ENCODE data around the gene EPC2. TPM values are rescaled to one million over a fixed set of nuclear protein-coding genes. Genes with fewer than 3 reads are reported as not detected.

The EPC2 gene
- total RNA-seq, 6 experiments from 2014 or later, result 7.7 to 13.3 (median 8.8) TPM

DNA sequence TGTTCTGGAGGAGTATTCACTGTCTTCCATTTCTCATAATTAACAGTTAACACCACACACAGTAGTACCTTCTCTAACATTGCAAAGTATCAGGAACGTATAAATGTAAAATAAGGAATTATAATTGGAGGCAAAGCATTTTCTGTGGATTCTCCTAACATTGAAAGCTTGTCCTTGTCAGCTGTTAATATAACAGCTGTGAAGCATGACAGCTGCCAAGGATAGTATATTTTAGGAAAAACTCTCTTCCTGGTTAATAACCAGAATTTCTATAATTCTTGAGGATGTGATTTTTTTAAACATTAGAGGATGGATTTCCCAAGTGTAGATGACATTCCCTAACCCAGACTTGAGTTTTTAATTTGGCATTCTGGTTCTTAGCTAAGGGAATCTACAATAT lies 110.3 kb downstream of the EPC2 start:
- H3K27ac ChIP-seq, result no peak overlapping the region
- H3K9me3 ChIP-seq, result no peaks in the 10 kb centered on the region
- 73% methylated on average over 1 of the region's 1 CpG for WGBS (ENCODE audit: insufficient coverage, low coverage, low lambda C conversion rate, missing lambda C conversion rate)
- H3K4me1 ChIP-seq, result no peaks in the 10 kb centered on the region
- H3K4me3 ChIP-seq, result no peak overlapping the region
- TF ChIP-seq, protein P1, sequence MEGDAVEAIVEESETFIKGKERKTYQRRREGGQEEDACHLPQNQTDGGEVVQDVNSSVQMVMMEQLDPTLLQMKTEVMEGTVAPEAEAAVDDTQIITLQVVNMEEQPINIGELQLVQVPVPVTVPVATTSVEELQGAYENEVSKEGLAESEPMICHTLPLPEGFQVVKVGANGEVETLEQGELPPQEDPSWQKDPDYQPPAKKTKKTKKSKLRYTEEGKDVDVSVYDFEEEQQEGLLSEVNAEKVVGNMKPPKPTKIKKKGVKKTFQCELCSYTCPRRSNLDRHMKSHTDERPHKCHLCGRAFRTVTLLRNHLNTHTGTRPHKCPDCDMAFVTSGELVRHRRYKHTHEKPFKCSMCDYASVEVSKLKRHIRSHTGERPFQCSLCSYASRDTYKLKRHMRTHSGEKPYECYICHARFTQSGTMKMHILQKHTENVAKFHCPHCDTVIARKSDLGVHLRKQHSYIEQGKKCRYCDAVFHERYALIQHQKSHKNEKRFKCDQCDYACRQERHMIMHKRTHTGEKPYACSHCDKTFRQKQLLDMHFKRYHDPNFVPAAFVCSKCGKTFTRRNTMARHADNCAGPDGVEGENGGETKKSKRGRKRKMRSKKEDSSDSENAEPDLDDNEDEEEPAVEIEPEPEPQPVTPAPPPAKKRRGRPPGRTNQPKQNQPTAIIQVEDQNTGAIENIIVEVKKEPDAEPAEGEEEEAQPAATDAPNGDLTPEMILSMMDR (IDR thresholded peaks at IDR 0.05), result no peak
- no peak for TF ChIP-seq POLR2A (IDR thresholded peaks at IDR 0.05)
- no peaks in the 10 kb centered on the region for H3K27me3 ChIP-seq
- intact Hi-C loops (cut with DNase I), result no loop called here
- DNase-seq (no peak), ATAC-seq (no peak)
- no peaks in the 10 kb centered on the region for H3K36me3 ChIP-seq

DNA sequence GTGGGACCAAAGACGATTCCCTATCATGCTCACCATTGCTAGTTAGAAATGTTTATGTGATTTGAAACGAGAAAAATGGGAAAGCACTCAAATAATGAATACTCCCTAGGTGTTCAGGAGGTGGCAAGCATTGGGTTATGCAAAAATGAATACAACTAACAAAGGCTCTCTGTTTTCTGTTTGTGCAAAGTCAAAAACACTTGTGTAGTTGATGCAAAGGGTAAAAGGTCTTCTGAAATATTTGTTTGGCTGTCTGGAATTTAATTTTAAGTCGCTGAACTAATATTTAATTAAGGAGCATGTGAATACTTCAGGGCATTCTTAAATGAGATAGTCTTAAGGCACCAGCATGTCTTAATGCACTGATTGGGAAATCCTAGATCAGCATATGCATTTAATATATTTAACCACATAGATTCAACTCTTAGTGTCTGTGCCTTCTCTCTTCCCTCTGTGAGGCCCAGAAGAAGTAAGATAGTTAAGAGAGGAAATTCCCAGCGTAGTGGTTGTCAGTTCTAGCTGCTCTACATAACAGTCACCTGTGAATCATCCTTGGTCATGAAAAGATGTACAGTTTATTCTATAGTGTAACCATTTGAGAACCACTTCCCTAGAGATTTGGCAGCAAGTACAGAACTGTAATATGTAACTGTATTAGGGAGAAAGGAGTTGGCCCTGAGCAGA lies 111.9 kb downstream of the EPC2 start:
- no peak overlapping the region for H3K4me3 ChIP-seq
- no peaks in the 10 kb centered on the region for H3K9me3 ChIP-seq
- ATAC-seq (no peak), DNase-seq (no peak)
- TF ChIP-seq, protein P1 (IDR thresholded peaks at IDR 0.05), result no peak
- no peak for TF ChIP-seq POLR2A (IDR thresholded peaks at IDR 0.05)
- H3K27me3 ChIP-seq, result no peaks in the 10 kb centered on the region
- intact Hi-C loops (cut with DNase I), result no loop called here
- no peaks in the 10 kb centered on the region for H3K4me1 ChIP-seq
- 63% methylated on average over 4 of the region's 4 CpGs for WGBS (ENCODE audit: insufficient coverage, low coverage, low lambda C conversion rate, missing lambda C conversion rate)
- H3K36me3 ChIP-seq, result no peaks in the 10 kb centered on the region
- H3K27ac ChIP-seq, result no peak overlapping the region

DNA sequence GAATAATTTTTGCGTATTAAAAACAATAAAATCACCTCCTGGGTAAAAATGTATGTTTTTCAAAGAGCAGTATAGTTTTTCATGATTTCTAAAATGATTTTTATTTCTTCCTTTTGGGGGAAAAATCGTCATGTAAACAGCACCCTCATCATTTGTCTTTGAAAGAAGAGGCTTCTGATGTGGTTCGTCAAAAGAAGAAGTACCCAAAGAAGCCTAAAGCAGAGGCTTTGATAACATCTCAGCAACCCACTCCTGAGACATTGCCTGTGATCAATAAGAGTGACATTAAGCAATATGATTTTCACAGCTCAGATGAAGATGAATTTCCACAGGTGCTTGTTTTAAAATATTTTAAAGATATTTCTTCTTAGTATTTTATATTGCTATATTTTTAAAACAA lies 120.3 kb downstream of the EPC2 start:
- no peak for DNase-seq
- no peak overlapping the region for H3K4me3 ChIP-seq
- no peaks in the 10 kb centered on the region for H3K9me3 ChIP-seq
- no peaks in the 10 kb centered on the region for H3K4me1 ChIP-seq
- TF ChIP-seq POLR2A (IDR thresholded peaks at IDR 0.05), result no peak
- TF ChIP-seq, protein P1 (IDR thresholded peaks at IDR 0.05), result no peak
- whole genome bisulfite sequencing (ENCODE audit: insufficient coverage, low coverage, low lambda C conversion rate, missing lambda C conversion rate), result 87% methylated on average over 3 of the region's 3 CpGs
- intact Hi-C loops (cut with DNase I), result no loop called here
- peaks cover 0 to 8% (median 0%) of the 10 kb centered on the region in 4 donors for H3K36me3 ChIP-seq
- H3K27ac ChIP-seq, result no peak overlapping the region
- H3K27me3 ChIP-seq, result no peaks in the 10 kb centered on the region
- ATAC-seq, result no peak

DNA sequence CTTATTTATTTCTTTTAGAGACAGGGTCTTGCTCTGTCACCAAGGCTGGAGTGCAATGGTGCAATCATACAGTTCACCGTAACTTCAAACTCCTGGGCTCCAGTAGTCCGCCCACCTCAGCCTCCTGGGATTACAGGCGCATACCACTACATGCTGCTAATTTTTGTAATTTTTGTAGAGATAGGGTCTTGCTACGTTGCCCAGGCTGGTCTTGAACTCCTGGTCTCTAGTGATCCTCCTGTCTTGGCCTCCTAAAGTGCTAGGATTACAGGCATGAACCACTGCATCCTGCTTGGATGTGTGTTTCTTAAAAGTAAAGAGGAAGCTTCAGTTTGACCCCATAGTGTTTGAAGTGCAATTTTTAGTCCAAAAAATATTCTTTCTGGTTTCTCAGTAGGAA lies 125.5 kb downstream of the EPC2 start:
- no peak for ATAC-seq
- WGBS (ENCODE audit: insufficient coverage, low coverage, low lambda C conversion rate, missing lambda C conversion rate), result 91% methylated on average over 4 of the region's 4 CpGs
- Histone ChIP-seq H3K4me1 (peaks cover 0 to 5% (median 0%) of the 10 kb centered on the region in 4 donors), H3K36me3 (peaks cover 0 to 18% (median 4%) of the 10 kb centered on the region in 4 donors), H3K4me3 (no peak overlapping the region), H3K27ac (no peak overlapping the region), H3K9me3 (no peaks in the 10 kb centered on the region), H3K27me3 (no peaks in the 10 kb centered on the region)
- no peak for DNase-seq
- TF ChIP-seq POLR2A (IDR thresholded peaks at IDR 0.05), result no peak
- TF ChIP-seq, protein P1 (IDR thresholded peaks at IDR 0.05), result no peak
- intact Hi-C loops (cut with DNase I), result no loop called here
